ENCODE data around the gene MXD3. TPM values are rescaled to one million over a fixed set of nuclear protein-coding genes. Genes with fewer than 3 reads are reported as not detected.

MXD3 gene
- total and polyA plus RNA-seq, 2 donors (not counting 3 experiments of a cell fraction or from before 2014, with no cell fraction given) = 38.4 to 44.2 TPM

DNA sequence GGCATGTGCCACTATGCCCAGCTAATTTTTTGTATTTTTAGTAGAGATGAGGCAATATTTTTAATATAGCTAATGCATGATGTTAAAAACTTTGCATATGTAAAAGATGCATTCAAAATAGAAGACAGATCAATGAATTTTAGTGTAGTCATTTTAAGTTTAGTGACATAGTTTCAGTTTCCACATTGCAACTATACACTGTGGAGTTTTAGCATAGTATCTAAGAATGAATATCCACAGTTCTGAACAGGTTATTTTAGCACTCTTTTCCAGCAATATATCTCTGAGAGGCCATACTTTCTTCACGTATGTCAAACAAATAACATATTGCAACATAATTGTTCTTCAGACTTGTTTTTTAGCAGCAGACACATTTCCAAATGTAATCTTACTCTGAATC, 47.5 kb downstream of the MXD3 start:
- Histone ChIP-seq H3K9me3 (replicated peaks; ENCODE audit: control insufficient read depth, insufficient read depth, low read length) (no peaks in the 10 kb centered on the region), H3K79me2 (ENCODE audit: control insufficient read depth, insufficient read depth, low read length) (no peaks in the 10 kb centered on the region), H3K4me3 (replicated peaks in 1 of 3; ENCODE audit: insufficient read depth in 1 of 3, low read depth in 1 of 3, low read length in 3 of 3) (no peak overlapping the region), H3K27ac (ENCODE audit: insufficient read depth, low read depth, low read length) (no peak overlapping the region), H3K9ac (replicated peaks; ENCODE audit: extremely low read depth, insufficient read depth, low read length) (no peak overlapping the region), H4K20me1 (replicated peaks; ENCODE audit: control insufficient read depth, extremely low read depth, insufficient read depth, low read length) (no peaks in the 10 kb centered on the region), H3K36me3 (ENCODE audit: control insufficient read depth in 2 of 2, extremely low read depth in 1 of 2, insufficient read depth in 2 of 2, low read length in 2 of 2) (peaks cover 12 to 16% of the 10 kb centered on the region in 2 experiments), H3K9me1 (replicated peaks; ENCODE audit: control insufficient read depth, extremely low read depth, insufficient read depth, low read length) (no peaks in the 10 kb centered on the region), H2AFZ (ENCODE audit: low read depth, low read length) (no peak overlapping the region), H3K27me3 (ENCODE audit: control insufficient read depth in 2 of 2, insufficient read depth in 2 of 2, low read length in 2 of 2) (no peaks in the 10 kb centered on the region), H3K4me2 (ENCODE audit: insufficient read depth, low read length) (no peak overlapping the region), H3K4me1 (ENCODE audit: control insufficient read depth, extremely low read depth, insufficient read depth, low read length) (no peaks in the 10 kb centered on the region)
- DNase-seq (ENCODE audit: low read depth, low spot score) (no peak), FAIRE-seq (no peak)
- ChIA-PET CTCF (interaction anchor here (1.0 to 2.3 kb wide), 4 partner anchors 10 to 151 kb away, joined by 3 to 8 read pairs (median 3); no protein-coding TSS in a partner anchor), POLR2A (no interaction called here)
- dilution Hi-C loops (cut with MboI; ENCODE audit: extremely low pct_ligation_motif_present, low sequenced_read_pairs) (no loop called here), intact Hi-C loops (cut with micrococcal nuclease) (no loop called here)
- TF ChIP-seq GATA2 (IDR thresholded peaks at IDR 0.05; ENCODE audit: insufficient read depth, insufficient read length, low read depth, low read length) (no peak), POLR2A (IDR thresholded peaks at IDR 0.05; ENCODE audit: low read depth, low read length) (no peak), EZH2 (IDR thresholded peaks at IDR 0.05; ENCODE audit: borderline replicate concordance, low read depth, low read length, severe bottlenecking) (no peak), MYC (IDR thresholded peaks at IDR 0.05; ENCODE audit: low read depth, low read length) (no peak)
- no TSS peak for BruUV-seq (replicated peaks)

DNA sequence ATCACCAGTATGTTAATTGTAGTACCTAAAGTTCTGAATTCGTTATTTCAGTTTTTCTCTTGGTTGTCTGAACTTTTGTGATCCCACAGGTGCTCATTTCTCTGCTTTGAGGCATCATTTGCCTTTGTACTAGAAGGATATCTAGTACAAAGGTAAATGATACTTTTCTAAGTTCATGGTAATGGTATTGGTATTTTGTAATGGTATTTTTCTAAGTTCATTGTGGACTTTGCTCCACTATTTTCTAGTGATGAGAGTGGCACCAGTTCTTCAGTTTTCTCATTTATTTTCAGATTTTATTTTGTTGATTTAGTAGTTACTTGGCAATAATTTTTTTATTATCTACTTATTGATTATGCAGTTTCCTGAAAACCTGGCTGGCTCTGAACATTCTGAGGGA, 50.2 kb downstream of the MXD3 start:
- no peak overlapping the region for H3K9ac ChIP-seq (replicated peaks; ENCODE audit: extremely low read depth, insufficient read depth, low read length)
- no peaks in the 10 kb centered on the region for H3K9me3 ChIP-seq (replicated peaks; ENCODE audit: control insufficient read depth, insufficient read depth, low read length)
- no peak overlapping the region for H3K4me3 ChIP-seq (replicated peaks in 1 of 3; ENCODE audit: insufficient read depth in 1 of 3, low read depth in 1 of 3, low read length in 3 of 3)
- CTCF ChIA-PET = no interaction called here
- BruUV-seq (replicated peaks) = no TSS peak
- H3K4me1 ChIP-seq (ENCODE audit: control insufficient read depth, extremely low read depth, insufficient read depth, low read length) = no peaks in the 10 kb centered on the region
- TF ChIP-seq GATA2 (IDR thresholded peaks at IDR 0.05; ENCODE audit: insufficient read depth, insufficient read length, low read depth, low read length) = no peak
- no peak for TF ChIP-seq JUN (IDR thresholded peaks at IDR 0.05; ENCODE audit: borderline replicate concordance, insufficient read depth, insufficient read length, low read depth)
- no peak for TF ChIP-seq EZH2 (IDR thresholded peaks at IDR 0.05; ENCODE audit: borderline replicate concordance, low read depth, low read length, severe bottlenecking)
- TF ChIP-seq FOS (IDR thresholded peaks at IDR 0.05; ENCODE audit: borderline replicate concordance, insufficient read depth, low read length) = no peak
- TF ChIP-seq POLR2AphosphoS5 (IDR thresholded peaks at IDR 0.05; ENCODE audit: insufficient read depth, low read depth, low read length) = no peak
- no peak for TF ChIP-seq MYC (IDR thresholded peaks at IDR 0.05; ENCODE audit: low read depth, low read length)
- TF ChIP-seq, protein P1, sequence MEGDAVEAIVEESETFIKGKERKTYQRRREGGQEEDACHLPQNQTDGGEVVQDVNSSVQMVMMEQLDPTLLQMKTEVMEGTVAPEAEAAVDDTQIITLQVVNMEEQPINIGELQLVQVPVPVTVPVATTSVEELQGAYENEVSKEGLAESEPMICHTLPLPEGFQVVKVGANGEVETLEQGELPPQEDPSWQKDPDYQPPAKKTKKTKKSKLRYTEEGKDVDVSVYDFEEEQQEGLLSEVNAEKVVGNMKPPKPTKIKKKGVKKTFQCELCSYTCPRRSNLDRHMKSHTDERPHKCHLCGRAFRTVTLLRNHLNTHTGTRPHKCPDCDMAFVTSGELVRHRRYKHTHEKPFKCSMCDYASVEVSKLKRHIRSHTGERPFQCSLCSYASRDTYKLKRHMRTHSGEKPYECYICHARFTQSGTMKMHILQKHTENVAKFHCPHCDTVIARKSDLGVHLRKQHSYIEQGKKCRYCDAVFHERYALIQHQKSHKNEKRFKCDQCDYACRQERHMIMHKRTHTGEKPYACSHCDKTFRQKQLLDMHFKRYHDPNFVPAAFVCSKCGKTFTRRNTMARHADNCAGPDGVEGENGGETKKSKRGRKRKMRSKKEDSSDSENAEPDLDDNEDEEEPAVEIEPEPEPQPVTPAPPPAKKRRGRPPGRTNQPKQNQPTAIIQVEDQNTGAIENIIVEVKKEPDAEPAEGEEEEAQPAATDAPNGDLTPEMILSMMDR (IDR thresholded peaks at IDR 0.05; ENCODE audit: extremely low read depth in 1 of 2, insufficient read depth in 1 of 2, low read depth in 1 of 2, low read length in 2 of 2) = no peak
- TF ChIP-seq POLR2A (IDR thresholded peaks at IDR 0.05; ENCODE audit: low read depth, low read length) = no peak
- H3K36me3 ChIP-seq (ENCODE audit: control insufficient read depth in 2 of 2, extremely low read depth in 1 of 2, insufficient read depth in 2 of 2, low read length in 2 of 2) = peaks cover 10 to 14% of the 10 kb centered on the region in 2 experiments
- no peak overlapping the region for H3K4me2 ChIP-seq (ENCODE audit: insufficient read depth, low read length)
- DNase-seq (ENCODE audit: low read depth, low spot score) (no peak), FAIRE-seq (no peak)
- no peak overlapping the region for H2AFZ ChIP-seq (ENCODE audit: low read depth, low read length)
- no peaks in the 10 kb centered on the region for H3K79me2 ChIP-seq (ENCODE audit: control insufficient read depth, insufficient read depth, low read length)
- POLR2A ChIA-PET = no interaction called here
- H4K20me1 ChIP-seq (replicated peaks; ENCODE audit: control insufficient read depth, extremely low read depth, insufficient read depth, low read length) = no peaks in the 10 kb centered on the region
- H3K27me3 ChIP-seq (ENCODE audit: control insufficient read depth in 2 of 2, insufficient read depth in 2 of 2, low read length in 2 of 2) = no peaks in the 10 kb centered on the region
- H3K27ac ChIP-seq (ENCODE audit: insufficient read depth, low read depth, low read length) = no peak overlapping the region
- H3K9me1 ChIP-seq (replicated peaks; ENCODE audit: control insufficient read depth, extremely low read depth, insufficient read depth, low read length) = no peaks in the 10 kb centered on the region
- intact Hi-C loops (cut with micrococcal nuclease) (no loop called here), dilution Hi-C loops (cut with MboI; ENCODE audit: extremely low pct_ligation_motif_present, low sequenced_read_pairs) (no loop called here)

Data from endothelial cell of umbilical vein (primary cell).